ENCODE data around the gene ITFG1. TPM values are rescaled to one million over a fixed set of nuclear protein-coding genes. Genes with fewer than 3 reads are reported as not detected.

ITFG1 gene
- total RNA-seq, 4 donors from 2014 or later: 27.4 to 47.0 (median 36.9) TPM

- DNase-seq (ENCODE audit: low spot score in 2 of 2): no peak
- Histone ChIP-seq H3K4me3 (no peak overlapping the region), H3K27me3 (no peaks in the 10 kb centered on the region), H3K4me1 (no peaks in the 10 kb centered on the region), H3K36me3 (no peaks in the 10 kb centered on the region), H3K9me3 (no peaks in the 10 kb centered on the region), H3K27ac (no peak overlapping the region)
- 75% methylated on average over 1 of the region's 1 CpG for WGBS
- no peak for TF ChIP-seq CTCF (IDR thresholded peaks at IDR 0.05)
- no peak for TF ChIP-seq EP300 (IDR thresholded peaks at IDR 0.05)
- TF ChIP-seq POLR2AphosphoS5 (IDR thresholded peaks at IDR 0.05): no peak
- no peak for TF ChIP-seq POLR2A (IDR thresholded peaks at IDR 0.05)
Measured at GRCh38 chr16:47310792-47311211, 150.1 kb downstream of the ITFG1 start.

- TF ChIP-seq CTCF (IDR thresholded peaks at IDR 0.05) (no peak), POLR2A (IDR thresholded peaks at IDR 0.05) (no peak), POLR2AphosphoS5 (IDR thresholded peaks at IDR 0.05) (no peak), EP300 (IDR thresholded peaks at IDR 0.05) (no peak)
- WGBS: 80% methylated on average over 4 of the region's 4 CpGs
- Histone ChIP-seq H3K36me3 (no peaks in the 10 kb centered on the region), H3K27me3 (no peaks in the 10 kb centered on the region), H3K4me3 (no peak overlapping the region), H3K4me1 (no peaks in the 10 kb centered on the region), H3K27ac (no peak overlapping the region), H3K9me3 (no peaks in the 10 kb centered on the region)
- DNase-seq (ENCODE audit: low spot score in 2 of 2): no peak
Measured at GRCh38 chr16:47309581-47310312, 151.1 kb downstream of the ITFG1 start.

GRCh38 chr16:47308601-47309000 lies 152.3 kb downstream of the ITFG1 start:
- H3K27me3 ChIP-seq: no peaks in the 10 kb centered on the region
- no peaks in the 10 kb centered on the region for H3K9me3 ChIP-seq
- no peak overlapping the region for H3K4me3 ChIP-seq
- H3K4me1 ChIP-seq: no peaks in the 10 kb centered on the region
- 87% methylated on average over 3 of the region's 3 CpGs for WGBS
- no peaks in the 10 kb centered on the region for H3K36me3 ChIP-seq
- DNase-seq (ENCODE audit: low spot score in 2 of 2): no peak
- no peak for TF ChIP-seq EP300 (IDR thresholded peaks at IDR 0.05)
- TF ChIP-seq CTCF (IDR thresholded peaks at IDR 0.05): no peak
- no peak for TF ChIP-seq POLR2AphosphoS5 (IDR thresholded peaks at IDR 0.05)
- no peak for TF ChIP-seq POLR2A (IDR thresholded peaks at IDR 0.05)
- H3K27ac ChIP-seq: no peak overlapping the region

- no peak overlapping the region for H3K27ac ChIP-seq
- H3K4me3 ChIP-seq: no peak overlapping the region
- no peaks in the 10 kb centered on the region for H3K27me3 ChIP-seq
- peaks cover 9% of the 10 kb centered on the region for H3K36me3 ChIP-seq
- no peaks in the 10 kb centered on the region for H3K4me1 ChIP-seq
- H3K9me3 ChIP-seq: no peaks in the 10 kb centered on the region
- TF ChIP-seq EP300 (IDR thresholded peaks at IDR 0.05) (no peak), CTCF (IDR thresholded peaks at IDR 0.05) (no peak)
- WGBS: 87% methylated on average over 1 of the region's 1 CpG
- DNase-seq (ENCODE audit: low spot score in 2 of 2): no peak
Measured at GRCh38 chr16:47304563-47304962, 156.3 kb downstream of the ITFG1 start.

GRCh38 chr16:47299587-47299986 lies 161.3 kb downstream of the ITFG1 start:
- WGBS: 88% methylated on average over 4 of the region's 6 CpGs
- H3K36me3 ChIP-seq: peaks cover 19% of the 10 kb centered on the region
- H3K4me1 ChIP-seq: no peaks in the 10 kb centered on the region
- no peak for TF ChIP-seq CTCF (IDR thresholded peaks at IDR 0.05)
- no peak for TF ChIP-seq POLR2A (IDR thresholded peaks at IDR 0.05)
- no peak for TF ChIP-seq POLR2AphosphoS5 (IDR thresholded peaks at IDR 0.05)
- TF ChIP-seq EP300 (IDR thresholded peaks at IDR 0.05): no peak
- no peaks in the 10 kb centered on the region for H3K27me3 ChIP-seq
- no peak overlapping the region for H3K4me3 ChIP-seq
- H3K9me3 ChIP-seq: no peaks in the 10 kb centered on the region
- no peak overlapping the region for H3K27ac ChIP-seq
- DNase-seq (ENCODE audit: low spot score in 2 of 2): no peak

Data from suprapubic skin (tissue), 4 donors.